ENCODE data around the gene SPPL3. TPM values are rescaled to one million over a fixed set of nuclear protein-coding genes. Genes with fewer than 3 reads are reported as not detected.

SPPL3 gene
- total RNA-seq, 4 donors from 2014 or later = 25.7 to 37.5 (median 34.7) TPM

DNA sequence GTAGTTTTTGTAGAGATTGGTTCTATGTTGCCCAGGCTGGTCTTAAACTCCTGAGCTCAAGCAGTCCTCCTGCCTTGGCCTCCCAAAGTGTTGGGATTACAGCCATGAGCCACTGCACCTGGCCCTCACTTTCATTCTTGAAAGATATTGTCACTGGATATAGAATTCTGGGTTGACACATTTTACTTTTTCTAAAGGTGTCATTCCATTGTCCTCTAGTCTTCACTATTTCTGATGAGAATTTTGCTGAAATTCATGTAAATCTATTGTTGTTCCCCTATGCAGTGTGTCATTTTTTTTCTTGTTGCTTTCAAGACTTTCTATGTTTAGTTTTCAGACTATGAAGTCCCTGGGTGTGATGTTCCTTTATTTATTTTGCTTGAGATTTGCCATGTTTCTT lies 149.4 kb downstream of the SPPL3 start:
- Histone ChIP-seq H3K9me3 (no peaks in the 10 kb centered on the region), H3K4me1 (no peaks in the 10 kb centered on the region), H3K27me3 (no peaks in the 10 kb centered on the region), H3K36me3 (no peaks in the 10 kb centered on the region), H3K4me3 (replicated peaks in 1 of 3) (no peak overlapping the region), H3K27ac (no peak overlapping the region)
- intact Hi-C loops (cut with DNase I) = no loop called here
- TF ChIP-seq, protein P1, sequence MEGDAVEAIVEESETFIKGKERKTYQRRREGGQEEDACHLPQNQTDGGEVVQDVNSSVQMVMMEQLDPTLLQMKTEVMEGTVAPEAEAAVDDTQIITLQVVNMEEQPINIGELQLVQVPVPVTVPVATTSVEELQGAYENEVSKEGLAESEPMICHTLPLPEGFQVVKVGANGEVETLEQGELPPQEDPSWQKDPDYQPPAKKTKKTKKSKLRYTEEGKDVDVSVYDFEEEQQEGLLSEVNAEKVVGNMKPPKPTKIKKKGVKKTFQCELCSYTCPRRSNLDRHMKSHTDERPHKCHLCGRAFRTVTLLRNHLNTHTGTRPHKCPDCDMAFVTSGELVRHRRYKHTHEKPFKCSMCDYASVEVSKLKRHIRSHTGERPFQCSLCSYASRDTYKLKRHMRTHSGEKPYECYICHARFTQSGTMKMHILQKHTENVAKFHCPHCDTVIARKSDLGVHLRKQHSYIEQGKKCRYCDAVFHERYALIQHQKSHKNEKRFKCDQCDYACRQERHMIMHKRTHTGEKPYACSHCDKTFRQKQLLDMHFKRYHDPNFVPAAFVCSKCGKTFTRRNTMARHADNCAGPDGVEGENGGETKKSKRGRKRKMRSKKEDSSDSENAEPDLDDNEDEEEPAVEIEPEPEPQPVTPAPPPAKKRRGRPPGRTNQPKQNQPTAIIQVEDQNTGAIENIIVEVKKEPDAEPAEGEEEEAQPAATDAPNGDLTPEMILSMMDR (IDR thresholded peaks at IDR 0.05) = no peak
- no peak for TF ChIP-seq POLR2A (IDR thresholded peaks at IDR 0.05)
- DNase-seq = no peak

DNA sequence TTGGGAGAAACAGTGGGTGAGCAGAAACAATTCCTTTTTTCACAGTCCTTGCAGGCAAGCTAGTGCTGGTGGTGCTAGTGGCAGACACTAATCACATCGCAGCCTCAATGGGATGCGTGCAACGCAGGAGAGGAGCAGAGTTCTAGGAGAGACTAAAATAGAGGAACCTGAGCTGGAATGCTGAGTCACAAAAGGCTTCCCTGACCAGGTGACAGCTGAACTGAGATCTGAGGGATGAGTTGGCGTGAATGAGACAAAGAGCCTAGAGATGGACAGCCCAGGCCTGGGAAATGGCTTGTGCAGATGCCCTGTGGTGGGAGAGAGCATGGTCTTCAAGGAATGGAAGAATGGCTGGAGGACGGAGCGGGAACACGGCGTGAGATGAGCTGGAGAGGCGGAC lies 152.8 kb downstream of the SPPL3 start:
- intact Hi-C loops (cut with DNase I) = no loop called here
- H3K27ac ChIP-seq = no peak overlapping the region
- 96% methylated on average over 9 of the region's 9 CpGs for WGBS, 2 donors
- H3K4me1 ChIP-seq = no peaks in the 10 kb centered on the region
- no peaks in the 10 kb centered on the region for H3K36me3 ChIP-seq
- TF ChIP-seq POLR2A (IDR thresholded peaks at IDR 0.05) = no peak
- TF ChIP-seq, protein P1 (IDR thresholded peaks at IDR 0.05) = no peak
- no peaks in the 10 kb centered on the region for H3K9me3 ChIP-seq
- H3K27me3 ChIP-seq = no peaks in the 10 kb centered on the region
- H3K4me3 ChIP-seq (replicated peaks in 1 of 3) = no peak overlapping the region
- no peak for DNase-seq

- Histone ChIP-seq H3K27ac (no peak overlapping the region), H3K9me3 (no peaks in the 10 kb centered on the region), H3K4me3 (replicated peaks in 1 of 3) (no peak overlapping the region), H3K27me3 (no peaks in the 10 kb centered on the region), H3K36me3 (no peaks in the 10 kb centered on the region), H3K4me1 (no peaks in the 10 kb centered on the region)
- TF ChIP-seq, protein P1 (IDR thresholded peaks at IDR 0.05) = no peak
- TF ChIP-seq POLR2A (IDR thresholded peaks at IDR 0.05) = no peak
- WGBS, 2 donors = 95 to 97% methylated on average over 5 of the region's 5 CpGs
- no peak for DNase-seq
- intact Hi-C loops (cut with DNase I) = no loop called here
Observed at GRCh38 chr12:120750806-120751205, 153.4 kb downstream of the SPPL3 start.

DNA sequence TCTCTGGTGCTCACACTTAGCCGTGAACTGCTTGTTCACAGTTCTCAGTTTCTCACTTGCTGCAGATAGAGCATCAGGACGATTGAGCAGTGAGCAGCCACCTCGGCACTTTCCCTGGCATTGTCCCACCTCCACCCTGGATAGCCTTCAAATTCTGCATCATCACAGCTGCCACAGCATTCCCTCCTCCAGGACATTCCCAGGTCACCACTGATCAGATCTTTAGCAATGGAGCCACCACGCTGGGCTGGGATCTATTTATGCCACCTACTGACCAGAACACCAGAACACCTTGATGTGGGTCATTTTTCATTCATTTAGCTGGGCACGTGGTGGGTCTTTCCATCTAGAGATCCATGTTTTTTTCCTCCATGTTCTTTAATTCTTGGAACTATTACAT lies 154.9 kb downstream of the SPPL3 start:
- 85 to 88% methylated on average over 5 of the region's 5 CpGs for WGBS, 2 donors
- H3K36me3 ChIP-seq = no peaks in the 10 kb centered on the region
- intact Hi-C loops (cut with DNase I) = no loop called here
- TF ChIP-seq, protein P1 (IDR thresholded peaks at IDR 0.05) = no peak
- DNase-seq = no peak
- no peaks in the 10 kb centered on the region for H3K9me3 ChIP-seq
- H3K4me3 ChIP-seq (replicated peaks in 1 of 3) = no peak overlapping the region
- no peak overlapping the region for H3K27ac ChIP-seq
- H3K4me1 ChIP-seq = no peaks in the 10 kb centered on the region
- no peaks in the 10 kb centered on the region for H3K27me3 ChIP-seq

- Histone ChIP-seq H3K4me3 (replicated peaks in 1 of 3) (no peak overlapping the region), H3K36me3 (no peaks in the 10 kb centered on the region), H3K9me3 (no peaks in the 10 kb centered on the region), H3K27ac (no peak overlapping the region), H3K27me3 (no peaks in the 10 kb centered on the region), H3K4me1 (no peaks in the 10 kb centered on the region)
- DNase-seq = no peak
- WGBS, 2 donors = 78 to 81% methylated on average over 7 of the region's 7 CpGs
- intact Hi-C loops (cut with DNase I) = no loop called here
- no peak for TF ChIP-seq POLR2A (IDR thresholded peaks at IDR 0.05)
- TF ChIP-seq, protein P1 (IDR thresholded peaks at IDR 0.05) = no peak
Observed at GRCh38 chr12:120748242-120748641, 155.9 kb downstream of the SPPL3 start.
